IPS-11a (cell line): ENCODE data around the gene MYCL.

ENCODE experiments used
- H3K4me3 ChIP-seq: one replicate; pipeline ENCODE4 v1.5.1; 2013; ENCODE audit warnings: low read depth, low read length, control low read depth

The MYCL gene

DNA sequence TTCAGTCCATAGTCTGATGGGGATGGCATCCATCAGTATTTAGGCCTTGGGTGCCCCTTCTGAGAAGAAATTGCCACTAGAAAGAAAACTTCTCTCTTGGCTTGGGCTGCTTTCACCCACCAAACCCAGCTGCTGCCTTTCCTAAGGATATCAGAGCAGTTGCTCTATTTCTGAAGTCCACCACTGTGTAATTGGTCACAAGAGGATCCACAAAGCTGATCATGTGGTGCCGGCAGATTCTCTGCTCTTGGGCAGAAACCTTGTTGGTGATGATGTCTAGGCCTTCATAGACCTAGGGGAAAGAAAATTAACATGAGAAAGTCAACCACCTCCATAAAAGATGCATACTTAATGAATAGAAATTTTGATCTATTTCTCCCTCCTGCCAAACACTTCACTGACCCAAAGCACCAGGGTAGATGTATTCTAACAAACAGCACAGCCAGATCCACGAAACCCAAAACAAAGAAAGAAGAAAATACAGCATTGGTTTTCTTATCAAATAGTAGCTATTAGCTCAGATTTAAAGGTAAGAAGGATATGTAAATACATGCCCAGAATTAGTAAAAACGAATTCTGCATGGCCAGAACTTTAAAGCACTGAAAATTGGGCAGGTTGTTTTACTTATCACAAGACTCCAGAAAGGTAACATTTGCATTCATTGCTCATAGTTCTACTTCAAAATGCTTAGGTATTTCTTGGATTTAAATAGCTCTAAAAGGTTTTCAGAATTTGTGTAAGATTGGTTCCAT, 44.4 kb downstream of the MYCL start:
- H3K4me3 ChIP-seq: no peak overlapping the region

DNA sequence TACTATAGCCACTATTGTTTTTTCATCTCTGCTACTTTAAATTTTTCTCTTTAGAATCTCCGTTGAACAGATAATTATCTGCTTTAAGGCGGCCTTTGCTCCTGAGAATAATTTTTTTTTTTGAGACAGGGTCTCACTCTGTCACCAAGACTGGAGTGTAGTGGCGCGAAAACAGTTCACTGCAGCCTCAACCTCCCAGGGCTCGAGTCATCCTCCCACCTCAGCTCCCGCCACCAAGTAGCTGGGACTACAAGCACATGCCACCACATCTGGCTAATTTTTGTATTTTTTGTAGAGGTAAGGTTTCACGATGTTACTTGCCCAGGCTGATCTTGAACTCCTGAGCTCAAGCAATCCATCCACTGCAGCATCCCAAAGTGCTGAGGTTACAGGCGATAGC, 47.0 kb downstream of the MYCL start:
- H3K4me3 ChIP-seq: no peak overlapping the region

DNA sequence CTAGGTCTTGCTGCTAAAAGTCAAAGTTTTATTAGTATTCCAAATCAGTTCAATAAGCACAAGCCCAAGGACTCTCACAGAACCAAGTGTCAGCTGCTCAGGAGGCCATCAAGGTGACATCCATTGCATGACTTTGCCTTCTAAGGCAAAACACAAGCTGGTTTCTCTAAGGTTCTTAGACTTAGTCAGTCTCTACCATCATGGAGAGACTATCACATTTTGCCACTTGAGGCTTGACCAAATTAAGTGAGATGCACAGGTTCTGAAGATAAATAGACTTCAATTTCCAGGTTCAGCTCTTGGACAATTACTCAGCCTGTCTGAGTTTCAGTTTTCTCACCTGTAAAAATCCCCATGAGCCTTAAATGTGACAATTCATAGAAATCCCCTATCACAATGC, 47.4 kb downstream of the MYCL start:
- no peak overlapping the region for H3K4me3 ChIP-seq

DNA sequence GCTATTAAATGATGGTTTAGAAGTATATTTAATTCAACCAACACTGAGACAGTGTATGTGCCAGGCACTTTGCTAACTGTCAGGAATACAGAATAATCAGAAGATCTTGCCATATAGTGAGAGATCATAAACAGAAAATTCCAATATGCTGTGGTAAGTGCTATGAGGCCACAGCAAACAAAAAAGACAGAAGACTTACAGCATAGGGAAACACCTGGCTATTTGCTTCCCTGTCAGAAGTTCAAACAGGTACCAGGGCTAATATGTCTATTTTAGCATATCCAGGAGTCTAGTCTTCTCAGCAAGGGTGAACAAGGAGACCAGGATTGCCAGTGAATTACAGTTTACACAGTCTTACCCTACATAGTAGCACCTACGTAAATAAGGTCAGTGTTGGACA, 48.8 kb downstream of the MYCL start:
- H3K4me3 ChIP-seq: no peak overlapping the region

DNA sequence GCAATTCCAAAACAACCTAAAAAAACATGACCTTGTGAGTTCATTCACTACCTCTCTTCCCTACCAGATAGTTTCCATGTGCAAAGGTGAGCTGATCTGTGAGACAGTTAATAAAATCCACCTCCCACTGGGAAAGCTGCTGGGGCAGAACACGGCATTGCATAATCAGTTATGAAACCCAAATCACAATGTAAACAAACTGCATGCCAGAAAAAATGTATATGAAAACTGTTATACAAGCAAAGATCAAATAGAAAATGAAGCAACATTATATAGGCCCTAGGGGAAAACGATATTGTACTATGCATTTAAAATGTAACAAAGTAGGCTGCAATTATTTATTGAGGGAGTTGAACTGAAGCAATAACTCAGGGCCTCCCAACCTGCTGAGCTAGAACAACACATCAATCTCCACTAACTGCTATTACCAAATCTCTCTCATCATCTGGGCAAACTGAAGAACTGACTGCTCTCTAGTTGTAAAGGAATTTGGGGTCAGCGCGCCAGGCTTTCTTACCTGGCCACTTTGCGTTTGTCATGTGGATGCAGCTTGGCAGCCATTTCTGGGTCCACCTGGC, 49.4 kb downstream of the MYCL start:
- no peak overlapping the region for H3K4me3 ChIP-seq

DNA sequence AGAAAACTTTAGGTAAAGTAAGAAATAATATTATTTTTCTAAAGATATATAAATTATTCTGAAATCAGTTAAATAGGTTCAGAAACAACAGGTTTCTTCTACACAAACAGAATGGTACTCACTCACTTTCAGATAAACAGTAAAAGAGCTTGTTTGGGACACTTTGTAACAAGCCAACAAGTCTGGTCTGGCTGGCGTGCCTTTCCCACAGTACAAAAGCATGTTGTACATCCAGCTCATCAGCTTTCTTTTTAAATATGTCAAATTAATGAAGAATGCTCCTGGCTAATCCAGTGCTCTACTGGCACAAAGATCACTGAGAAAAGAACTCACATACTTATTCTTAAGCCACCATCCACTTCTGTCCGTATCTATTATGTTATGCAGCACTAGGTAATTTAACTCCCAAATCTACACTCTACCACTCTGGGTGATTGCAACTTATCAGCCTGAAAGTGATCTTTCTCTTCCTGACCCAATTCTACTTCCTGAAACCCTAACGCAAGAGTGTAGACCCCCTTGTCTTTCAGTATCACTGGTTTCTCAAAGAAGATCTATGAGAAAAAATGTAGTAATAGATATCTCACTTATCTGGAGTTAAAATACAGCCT, 51.0 kb downstream of the MYCL start:
- H3K4me3 ChIP-seq: no peak overlapping the region

DNA sequence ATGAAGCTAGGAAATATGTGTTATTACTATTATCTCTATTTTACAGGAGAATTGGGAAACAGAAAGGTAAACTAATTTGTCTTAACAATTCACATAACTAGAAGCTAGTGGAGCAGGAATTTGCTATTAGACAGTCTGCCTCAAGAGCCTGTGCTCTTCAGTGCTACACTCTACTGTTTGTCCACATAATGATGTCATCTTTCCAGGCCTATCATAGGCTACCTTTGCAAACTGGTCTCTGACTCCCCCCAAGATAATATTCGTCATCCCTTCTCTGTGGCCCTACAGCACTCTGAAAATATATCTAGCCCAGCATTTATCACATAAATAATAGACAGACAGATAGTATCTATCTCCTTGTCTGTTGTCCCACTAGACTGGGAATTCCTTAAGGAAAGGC, 52.5 kb downstream of the MYCL start:
- no peak overlapping the region for H3K4me3 ChIP-seq

DNA sequence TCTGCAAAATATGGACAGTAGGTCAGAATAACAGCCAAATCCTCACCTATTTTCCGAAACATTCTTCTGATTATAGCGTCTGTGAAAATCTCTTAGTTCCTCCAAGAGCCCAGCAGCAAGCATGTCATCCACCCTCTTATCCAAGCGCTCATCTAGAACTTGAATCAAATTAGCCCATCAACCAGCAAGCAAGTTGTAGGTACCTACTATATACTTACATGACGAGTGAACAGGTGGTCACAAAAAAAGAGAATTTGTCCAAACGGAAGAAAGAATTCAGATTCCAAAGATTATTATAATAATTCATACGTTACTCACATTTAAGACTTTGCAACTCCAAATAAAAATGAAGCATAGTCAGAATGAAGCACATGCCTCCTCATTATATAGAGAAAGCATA, 53.8 kb downstream of the MYCL start:
- H3K4me3 ChIP-seq: no peak overlapping the region

DNA sequence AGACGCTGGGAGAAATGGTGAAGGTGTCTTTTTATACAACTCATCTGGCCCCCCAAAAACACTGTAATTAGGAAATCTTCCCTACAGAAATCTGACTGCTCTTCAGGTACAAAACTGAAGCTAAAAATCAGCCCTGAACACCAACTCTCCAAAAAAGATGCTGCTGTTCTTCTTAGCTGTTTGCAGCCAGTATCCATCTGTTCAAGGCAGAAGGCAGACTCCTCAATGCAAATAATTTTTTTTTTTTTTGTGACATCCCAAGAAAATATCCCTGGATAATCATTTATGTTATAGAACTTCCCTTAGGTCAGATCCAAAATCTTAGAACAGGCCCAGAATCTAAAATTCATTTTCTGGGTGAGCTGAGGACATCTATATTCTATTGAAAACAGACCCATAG, 54.9 kb downstream of the MYCL start:
- H3K4me3 ChIP-seq: no peak overlapping the region

DNA sequence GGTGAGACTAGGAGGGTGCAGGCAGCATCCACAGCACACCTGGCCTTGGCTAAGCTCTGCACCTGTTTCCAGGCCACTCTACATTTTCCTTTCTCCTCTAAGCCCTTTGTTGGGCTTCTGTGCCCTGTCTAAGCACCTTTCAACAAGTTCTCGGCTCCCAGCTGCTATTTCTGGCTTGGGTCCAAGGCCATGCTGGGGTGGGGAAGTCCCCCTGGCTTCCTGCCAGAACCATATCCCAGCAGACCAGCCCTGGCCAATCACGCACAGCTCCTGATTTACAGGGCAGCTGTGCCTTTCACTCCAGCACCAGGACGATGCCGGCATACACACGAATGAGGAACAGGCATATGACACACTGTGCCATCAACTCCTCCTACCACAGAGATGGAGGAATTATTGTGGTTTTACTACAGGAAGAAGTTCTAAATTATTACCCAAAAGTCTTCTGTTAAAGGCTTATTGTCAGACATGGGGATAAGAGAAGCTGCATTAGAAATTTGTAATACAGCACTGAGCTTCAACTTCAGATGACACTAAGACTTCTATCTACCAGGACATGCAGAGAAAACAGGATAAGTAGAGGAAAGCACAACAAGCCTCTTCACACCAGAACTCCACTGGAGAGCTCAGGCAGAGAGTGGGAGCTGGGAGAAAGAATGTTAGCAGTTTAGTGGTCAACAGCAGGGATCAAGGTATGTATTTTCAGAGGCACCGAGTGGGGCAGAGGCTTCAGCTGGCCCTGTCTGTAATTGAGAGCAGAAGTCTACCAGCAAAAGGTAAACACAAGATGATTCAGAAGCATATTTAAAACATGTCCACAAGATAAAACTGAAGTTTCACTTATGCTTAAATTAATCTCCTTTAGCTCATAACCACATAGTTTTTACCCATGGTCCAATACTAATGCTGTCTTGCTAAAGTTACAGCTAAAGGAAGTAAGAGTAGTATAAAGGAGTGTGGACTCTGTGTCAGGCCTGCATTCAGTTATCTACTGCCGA, 55.8 kb downstream of the MYCL start:
- no peak overlapping the region for H3K4me3 ChIP-seq
